Fibroblast of skin of left biceps (primary cell): ENCODE results near the gene RAMP1.

Source experiments
- DNase-seq, 2 experiments: peaks; one replicate each; pipeline ENCODE4 v3.0.0-alpha.2; 2013; ENCODE audit warnings: low read depth in 2 of 2

RAMP1 gene

DNA sequence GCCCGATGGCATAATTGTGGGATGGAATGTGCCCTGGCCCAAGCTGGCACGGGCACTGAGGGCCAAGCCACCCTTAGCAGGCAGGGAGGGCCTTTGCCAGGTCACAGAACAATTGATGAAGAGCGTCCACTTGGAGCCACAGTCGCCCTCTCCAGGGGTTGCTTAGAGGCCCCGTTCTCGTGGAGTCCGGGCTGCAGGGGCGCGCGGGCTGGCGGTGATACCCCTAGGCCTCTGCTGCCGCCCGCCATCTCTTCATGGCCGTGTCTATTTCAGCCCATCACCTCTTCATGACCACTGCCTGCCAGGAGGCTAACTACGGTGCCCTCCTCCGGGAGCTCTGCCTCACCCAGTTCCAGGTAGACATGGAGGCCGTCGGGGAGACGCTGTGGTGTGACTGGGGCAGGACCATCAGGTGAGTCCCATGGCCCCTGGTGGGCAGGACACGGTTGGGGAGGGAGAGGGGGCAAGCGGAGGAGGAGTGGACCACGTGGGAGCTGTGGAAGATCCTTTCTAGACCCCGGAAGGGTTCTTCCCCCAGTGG lies 17.6 kb downstream of the RAMP1 start:
- DNase-seq = no peak

DNA sequence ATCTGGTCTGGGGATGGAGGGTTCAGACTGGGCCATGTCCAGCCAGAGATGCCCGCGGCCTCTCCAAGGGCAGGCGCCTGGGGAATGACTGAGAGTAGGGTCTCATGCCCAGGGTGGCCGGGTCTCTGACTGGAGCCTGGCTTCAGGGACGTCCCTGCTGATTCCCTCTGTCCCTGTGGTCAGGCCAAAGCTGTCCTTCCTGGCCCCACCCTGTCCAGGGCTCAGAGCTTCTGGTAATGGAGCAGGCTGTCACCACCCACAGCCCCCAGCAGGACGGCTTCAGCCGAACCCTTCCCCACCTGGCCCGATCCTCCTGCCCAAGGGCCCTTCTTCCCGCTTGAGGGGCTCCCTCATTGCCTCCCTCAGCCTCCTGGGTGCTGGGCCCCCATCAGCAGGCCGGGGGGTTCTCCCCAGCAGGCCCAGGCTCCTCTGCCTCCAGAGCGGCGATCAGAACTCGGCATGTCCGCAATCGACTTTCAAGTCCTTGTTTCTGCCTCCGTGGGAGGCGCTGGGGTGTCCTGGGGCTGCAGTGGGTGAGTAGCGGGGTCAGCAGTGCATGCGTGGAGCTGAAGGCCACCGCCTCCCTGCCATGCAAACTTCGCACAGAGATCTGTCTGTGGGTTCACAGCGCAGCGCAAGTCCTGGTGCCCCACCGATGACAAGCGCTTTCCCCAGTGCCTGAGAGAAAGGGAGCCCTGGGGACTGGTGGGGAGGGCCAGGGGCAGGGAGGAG lies 18.3 kb downstream of the RAMP1 start:
- no peak for DNase-seq

DNA sequence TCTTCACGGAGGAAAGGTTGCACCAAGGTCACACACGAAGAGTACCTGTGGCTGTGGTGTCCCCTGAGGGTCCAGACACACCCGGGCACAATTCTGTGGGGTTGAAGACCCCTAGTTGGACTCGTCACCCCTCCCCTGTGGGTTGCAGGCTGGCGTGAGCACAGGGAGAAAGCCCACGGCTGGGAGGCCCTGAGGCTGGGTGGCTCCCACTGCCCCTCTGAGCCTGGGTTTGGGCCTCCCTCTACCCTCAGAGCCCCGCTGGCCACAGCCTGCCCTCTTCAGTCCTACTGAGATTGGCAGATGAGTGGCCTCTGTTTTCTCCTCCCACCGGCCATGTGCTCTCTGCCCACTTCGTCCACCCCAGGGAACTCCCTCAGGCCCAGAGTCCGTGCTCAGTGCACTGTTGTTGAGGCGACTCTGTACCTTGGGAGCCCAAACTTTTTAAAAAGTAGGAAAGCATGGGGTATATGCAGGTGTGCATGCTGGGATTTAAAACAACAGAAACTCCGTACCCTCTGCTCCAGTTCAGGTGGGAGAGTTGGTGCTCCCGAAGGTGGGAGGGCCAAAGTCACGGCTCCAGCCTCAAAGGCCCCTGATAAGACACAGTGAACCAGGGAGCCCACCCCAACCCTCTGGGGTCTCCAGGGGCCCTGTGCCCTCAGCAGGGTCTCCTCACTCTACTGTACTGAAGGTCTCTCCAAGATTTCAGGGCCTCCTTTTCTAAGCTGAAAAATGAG lies 19.1 kb downstream of the RAMP1 start:
- DNase-seq = no peak

DNA sequence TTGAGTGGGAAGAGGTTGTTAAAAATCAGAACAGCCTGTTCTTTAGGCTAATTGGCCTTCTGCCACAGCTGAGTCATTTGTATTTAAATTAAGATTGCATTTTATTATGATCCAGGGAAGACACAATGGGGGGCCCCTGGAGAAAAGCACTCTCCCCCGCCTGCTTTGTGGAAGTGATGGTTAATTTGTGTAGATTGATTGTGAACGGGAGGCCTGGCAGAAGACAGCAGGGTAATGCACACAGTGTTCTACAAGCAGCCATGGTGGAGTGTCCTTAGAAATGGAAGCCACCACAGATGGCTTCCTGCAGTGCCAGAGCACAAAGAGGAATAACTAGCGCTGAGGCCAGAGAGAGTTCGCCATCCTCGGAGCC lies 19.6 kb downstream of the RAMP1 start:
- DNase-seq = no peak

DNA sequence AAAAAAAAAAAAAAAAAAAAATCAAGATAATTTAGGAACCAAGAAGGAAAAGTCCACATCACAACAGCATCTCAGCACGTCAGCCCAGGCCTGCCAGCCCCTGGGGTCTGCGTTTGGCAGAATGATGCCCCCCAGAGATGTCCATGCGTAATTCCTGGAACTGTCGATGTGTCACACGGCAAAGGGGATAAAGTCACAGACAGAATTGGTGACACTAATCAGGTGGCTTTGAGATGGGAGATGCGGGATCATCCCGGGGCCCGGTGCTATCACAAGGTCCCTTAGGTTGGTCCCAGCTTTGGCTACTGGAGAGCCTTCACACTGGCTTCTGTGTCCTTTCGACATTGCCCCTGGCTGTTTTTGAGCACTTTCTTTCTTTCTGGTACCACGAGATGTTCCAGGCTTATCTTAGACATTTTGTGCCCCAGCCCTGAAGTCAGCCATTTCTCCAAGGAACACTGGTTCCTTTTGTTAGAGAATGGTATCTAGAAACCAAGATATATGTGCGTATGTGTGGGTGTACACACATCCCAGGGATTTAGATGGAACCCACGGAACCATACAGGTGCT lies 20.7 kb downstream of the RAMP1 start:
- DNase-seq = no peak

DNA sequence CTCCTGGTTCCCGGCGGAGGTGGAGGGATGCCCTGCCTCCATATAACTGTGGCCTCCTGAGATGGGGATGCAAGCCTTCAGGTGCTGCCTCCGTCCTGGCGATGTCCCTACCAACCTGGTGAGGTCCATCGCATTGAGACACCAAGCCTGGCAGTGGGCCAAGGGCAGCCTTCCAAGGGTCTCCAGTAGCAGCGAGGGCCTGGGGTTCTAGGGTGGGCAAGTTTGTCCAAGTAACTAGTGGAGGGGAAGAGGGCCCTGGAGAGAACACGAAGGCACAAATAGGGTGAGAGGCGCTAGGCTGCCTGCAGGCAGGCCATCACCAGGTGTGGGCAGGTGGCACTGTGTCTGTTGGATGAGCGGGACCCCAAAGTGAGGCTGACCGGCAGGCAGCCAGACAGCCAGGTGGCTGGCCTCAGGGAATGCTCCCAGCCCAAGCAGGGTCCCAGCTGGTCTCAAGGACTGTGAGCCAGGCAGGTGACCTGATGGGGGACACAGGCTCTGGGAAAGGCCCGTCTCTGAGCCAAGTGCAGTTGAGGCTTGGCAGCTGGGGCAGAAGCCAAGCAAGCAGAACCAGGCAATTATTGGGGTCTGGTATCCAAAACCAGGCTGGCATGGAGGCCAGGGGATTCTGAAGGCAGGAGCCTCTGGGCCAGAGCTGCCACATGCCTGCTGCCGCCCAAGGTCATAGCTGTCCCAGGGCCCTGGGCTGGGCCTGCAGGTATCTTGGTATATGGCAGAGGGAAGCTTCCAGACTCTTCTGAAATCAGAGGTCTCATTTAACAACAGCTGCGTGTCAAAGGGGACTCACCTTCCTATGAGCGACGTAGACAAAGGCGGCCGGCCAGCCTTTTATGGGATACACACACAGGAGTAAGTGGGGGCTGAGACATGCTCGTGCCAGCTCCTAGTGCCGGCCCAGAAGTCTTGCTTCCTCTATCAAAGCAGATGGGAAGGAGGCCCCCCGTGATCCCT lies 23.4 kb downstream of the RAMP1 start:
- DNase-seq = no peak

DNA sequence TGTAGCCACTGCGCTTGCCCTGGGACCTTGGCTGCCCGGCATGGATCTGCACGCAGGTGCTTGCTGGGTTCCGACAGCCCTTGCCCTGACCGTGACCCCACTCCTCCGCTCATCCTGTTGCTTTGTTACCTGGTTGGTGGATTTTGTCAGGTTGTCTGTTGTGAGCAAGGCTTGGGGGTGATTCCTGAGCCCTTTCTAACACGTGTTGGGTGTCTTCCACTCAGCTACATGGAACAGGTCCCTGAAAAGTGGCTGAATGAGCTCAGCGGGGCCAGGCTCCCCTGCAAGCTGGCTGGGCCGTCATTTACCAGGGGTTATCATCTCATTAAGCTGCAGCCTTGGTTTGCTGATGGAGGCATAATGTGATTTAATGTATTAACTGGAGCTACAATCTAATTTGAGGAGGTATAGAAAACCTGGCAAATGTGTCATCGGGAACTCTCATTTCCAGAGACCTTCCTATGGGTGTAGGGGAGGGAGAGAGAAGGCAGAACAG lies 24.6 kb downstream of the RAMP1 start:
- no peak for DNase-seq

DNA sequence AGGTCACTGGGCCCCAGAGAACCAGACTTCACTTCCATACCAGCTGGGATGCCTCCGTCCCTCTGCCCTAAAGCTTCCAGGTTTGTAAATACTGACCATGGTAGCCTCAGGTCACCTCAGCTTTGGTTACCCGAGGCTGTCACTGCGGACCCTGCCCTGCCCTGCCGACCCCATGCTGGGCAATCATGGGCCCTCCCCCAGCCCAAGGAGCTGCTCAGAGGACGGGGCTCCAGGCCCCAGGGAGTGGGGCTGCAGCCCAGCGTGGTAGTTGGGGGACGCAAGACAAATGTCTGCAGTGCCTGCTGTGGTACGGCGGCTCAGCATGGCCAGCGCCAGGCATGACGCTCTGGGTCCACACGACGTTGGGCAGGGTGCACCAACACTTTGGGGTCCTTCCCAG lies 25.3 kb downstream of the RAMP1 start:
- no peak for DNase-seq

DNA sequence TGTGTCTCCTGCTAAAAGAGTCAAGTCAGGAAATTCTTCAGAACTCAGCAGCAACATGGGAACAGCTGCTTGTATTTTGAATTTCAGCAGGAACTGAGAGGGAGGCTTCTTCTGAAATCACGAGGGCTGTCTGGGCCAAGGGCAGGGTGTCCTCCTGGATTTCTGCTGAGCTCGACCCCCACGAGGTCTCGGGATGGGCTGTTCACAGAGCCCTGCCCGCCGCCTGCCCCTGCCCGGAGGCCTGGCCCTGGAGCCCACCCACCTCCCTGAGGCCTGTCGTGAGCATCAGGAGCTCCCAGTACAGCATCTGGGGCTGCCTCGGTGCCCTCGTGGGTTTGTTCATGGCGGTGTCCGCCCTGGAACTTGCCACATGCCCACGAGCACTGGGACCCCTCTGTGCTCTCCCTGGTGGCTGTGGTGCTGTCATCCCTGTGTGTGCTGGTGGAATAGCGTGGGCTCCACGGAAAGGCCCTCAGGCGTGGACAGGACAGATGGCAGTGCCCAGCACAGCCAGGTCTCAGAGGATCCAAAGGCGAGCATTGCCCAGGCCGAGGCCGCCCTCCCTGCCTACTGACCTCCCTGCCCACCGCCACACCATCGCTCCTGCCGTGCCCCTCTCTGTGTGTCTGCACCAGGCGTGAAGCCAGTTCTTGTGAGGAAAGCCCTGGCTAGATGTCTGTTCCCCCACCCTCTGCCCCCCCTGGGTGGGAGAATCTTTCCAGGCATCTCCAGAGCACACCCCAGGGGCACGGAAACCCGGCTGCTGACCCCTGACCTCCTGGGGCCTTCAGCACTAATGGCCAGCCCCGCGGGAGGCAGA lies 25.9 kb downstream of the RAMP1 start:
- DNase-seq = no peak

DNA sequence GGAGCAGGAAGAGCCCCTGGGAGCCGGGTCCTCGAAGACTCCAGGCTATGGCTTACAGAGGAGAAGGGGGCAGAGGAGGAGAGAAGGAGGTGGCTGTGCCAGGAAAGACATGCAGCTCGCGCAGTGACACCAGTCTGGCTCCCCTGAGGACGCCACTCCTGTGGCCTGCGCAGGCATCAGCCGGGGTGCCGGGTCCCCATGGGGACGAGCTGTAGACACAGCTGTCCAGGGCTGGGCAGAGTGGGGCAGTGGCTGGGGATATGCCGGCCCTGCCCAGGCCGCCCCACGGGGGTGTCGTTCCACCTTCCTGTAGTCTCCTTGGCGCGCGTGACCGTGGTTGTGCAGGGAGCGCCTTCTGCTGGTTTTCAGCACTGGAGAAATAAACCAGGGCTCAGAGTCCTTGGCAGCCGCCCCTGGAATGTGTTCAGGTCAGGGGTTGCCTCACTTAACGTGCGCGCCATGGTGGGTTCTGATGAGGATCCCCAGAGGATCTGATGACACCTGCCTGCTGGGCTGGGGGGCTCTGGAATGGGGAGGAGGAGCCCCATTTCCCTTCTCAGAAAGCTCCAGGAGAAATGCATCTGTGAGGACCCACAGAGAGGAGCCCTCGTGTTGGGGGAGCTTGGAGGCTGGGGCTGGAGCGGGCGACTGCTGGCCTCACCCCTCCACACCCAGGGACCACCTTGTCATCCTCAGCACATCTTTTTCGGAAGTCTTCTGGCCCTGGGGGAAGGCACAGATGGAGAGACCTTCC lies 26.7 kb downstream of the RAMP1 start:
- no peak for DNase-seq

DNA sequence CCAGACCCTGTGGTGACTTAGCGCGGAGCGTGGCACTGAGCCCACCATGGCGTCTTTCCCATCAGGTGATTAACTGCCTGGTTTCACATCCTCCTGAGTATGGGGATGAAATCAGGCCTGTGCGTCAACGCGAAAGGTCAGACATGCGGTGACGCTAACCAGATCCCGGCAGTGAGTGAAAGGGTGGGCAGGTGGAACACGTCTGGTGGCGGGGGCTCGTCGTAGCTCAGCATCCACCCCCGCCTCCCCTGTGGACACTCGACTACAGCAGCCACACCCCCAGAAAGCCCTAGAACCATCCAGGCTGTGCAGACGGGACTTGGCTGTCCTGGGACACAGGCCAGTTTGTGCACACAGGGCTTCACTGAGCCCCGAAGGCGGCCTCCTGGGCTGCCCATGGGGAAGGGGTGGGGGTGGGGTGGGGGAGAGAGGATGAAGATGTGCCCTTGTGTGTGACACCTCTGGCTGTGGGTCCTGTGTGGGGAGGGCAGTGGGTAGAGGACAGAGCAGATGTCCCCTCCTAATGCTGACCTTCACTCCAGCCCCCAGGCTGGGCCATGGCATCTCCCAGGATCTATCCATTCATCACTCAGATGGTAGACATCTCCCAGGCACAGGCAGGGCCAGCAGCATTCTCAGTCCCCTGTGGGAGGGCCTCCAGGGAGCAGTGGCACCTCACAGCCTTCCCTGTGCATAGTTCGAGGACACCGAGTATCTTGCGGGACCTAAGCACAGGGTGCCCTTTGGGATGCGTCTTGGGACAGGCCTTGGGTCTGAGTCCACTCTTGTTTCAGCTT lies 27.5 kb downstream of the RAMP1 start:
- DNase-seq = no peak

DNA sequence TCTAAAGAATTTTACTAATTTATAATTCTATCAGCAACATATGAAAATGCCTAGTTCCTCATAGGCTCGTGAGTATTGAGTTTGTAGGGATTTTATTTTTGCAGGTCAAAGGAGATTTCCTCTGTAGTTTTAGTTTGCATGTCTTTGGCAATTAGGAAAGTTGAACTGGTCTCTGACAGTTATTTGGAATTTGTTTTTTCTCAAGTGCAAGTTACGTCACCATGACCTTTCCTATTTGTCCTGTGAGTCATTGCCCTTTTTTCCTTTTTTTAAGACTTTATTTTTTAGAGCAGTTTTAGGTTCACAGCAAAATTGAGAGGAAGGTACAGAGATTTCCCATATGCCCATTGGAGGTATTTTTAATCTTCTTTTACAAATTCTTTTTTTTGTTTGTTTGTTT lies 29.0 kb downstream of the RAMP1 start:
- no peak for DNase-seq

DNA sequence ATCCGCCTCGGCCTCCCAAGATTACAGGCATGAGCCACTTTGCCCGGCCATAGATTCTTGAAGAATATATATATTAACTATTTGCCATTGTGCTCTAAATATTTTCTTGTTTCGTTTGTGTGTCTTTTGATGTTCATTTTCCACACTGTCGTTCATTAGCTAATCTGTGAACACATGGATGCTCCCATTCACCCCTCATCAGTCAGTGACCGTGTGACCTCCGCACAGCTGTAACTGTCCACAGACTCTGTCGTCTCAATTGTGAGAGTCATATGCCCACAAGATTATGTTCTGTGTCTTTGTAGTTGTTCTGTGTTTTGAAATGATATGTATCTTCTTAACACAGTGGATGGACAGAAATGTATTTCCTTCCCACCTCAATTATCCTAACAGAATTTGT lies 29.6 kb downstream of the RAMP1 start:
- DNase-seq = no peak

DNA sequence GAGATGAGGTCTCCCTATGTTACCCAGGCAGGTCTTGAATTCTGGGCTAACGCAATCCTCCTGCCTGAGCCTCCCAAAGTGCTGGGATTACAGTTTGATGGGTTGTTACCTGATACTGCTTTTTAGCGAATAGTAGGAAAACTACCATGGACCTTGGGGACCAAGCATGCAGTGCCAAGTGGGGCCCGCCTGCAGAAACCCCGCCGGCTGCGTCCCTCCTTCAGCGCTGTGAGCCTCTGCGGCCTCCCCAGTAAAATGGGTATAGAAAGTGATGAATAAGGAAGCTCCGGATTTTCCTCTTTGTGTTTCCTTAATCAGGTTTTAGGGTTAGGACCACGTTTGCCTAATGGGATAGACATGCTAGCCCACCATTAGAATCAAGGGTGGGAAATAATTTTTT lies 30.4 kb downstream of the RAMP1 start:
- DNase-seq = no peak

DNA sequence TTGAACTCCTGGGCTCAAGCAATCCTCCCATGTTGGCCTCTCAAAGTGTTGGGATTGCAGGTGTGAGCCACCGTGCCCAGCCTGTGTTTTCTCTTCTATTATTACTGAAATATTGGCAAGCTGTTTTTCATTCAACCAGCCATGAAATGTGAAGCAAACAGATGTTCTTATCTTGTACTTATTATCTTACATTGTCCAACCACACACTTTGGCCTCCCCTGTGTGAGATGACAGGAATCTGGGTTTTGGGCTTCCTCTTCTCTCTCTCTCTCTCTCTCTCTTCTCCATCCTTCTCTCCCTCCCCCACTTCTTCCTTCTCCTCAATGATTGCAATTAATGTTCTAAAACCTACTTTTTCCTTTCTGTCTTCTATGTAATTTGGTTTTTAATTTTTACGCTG lies 33.1 kb downstream of the RAMP1 start:
- no peak for DNase-seq

DNA sequence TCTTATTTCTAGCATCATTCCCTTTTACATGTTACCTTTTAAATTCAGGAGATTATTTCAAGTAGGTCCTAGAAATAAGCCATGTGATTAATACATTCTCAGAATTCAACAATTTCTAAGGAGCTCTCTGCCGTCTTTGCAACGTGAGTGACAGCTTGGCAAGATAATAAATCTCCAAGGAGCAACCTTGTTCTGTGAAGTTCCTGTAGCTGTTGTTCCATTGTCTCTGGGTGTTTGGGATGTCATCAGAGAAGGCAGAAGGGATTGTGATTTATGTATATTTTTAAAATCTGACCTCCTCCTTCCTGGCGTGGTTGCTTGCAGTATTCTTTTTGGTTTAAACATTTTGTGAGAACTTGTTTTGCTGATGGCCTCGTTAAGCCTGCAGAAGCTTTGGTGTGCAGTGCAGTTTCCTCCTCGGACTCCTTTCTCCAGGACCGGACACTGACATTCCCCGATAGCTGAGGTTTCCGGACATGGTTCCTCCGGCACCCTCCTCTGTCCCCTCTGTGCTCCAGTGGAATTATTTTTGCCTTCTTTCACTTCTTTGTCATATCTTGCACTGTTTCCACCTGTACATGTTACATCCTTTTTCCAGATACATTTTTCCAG lies 33.7 kb downstream of the RAMP1 start:
- no peak for DNase-seq

DNA sequence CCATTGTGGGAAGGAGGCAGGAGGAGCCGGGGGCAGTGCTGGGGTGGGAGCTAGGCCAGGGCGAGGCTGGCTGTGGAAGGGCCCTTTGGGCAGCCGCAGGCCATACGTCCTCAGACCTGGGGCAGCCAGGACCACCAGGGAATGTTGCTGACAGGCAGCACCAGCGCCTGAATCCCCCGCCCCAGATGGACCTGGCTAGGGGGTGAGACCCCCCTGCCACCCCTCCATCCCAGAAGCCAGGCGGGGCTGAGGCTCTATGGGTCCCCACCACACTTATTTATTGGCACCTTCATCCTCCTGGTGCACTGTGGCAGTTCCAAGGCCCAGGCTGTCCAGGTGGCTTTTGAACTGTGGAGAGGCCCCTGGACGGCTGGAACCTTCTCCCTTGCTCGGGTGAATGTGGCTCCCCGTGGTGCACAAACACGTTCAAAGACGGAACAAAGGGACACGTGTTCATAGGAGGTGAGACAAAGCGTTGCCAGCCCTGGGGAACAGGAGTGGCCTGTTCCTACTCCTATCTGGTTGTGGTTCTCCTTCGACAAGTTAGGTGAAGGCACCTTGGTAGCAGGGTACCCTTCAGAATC lies 35.1 kb downstream of the RAMP1 start:
- no peak for DNase-seq

DNA sequence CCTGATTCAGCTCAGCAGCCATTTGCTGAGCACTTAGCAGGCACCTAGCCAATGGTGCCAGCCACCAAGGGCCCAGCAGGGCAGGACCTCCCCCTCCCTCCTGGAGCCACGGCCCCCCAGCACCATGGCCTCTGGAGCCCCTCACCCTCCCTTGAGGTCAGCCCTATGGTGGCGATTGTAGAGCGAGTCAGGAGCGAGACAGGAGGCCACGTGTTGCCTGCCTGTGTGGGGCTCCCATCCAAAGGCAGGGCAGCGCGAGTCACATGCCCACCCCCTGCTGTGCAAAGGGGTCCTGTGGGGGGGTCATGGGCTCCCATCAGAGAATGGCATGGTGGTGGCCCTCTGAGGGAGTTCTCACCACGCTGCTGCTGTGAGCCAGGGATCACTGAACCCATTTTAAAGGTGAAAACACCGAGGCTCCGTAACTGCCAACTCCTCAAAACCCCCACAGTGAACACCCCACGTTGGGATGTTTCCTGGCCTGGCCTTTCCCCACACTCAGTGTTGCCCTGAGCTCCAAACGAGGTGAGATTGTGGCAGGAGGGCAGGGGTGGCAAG lies 35.6 kb downstream of the RAMP1 start:
- no peak for DNase-seq
